GM19438 (cell line): ENCODE measurements around the gene ADGRB2.

Experiments
- ATAC-seq: cut with Tn5 transposase; IDR thresholded peaks from one replicate; pipeline ENCODE4 v1.9.1; 2021; ENCODE audit warnings: low read depth; ENCODE audit not compliant: unreplicated experiment

The ADGRB2 gene

DNA sequence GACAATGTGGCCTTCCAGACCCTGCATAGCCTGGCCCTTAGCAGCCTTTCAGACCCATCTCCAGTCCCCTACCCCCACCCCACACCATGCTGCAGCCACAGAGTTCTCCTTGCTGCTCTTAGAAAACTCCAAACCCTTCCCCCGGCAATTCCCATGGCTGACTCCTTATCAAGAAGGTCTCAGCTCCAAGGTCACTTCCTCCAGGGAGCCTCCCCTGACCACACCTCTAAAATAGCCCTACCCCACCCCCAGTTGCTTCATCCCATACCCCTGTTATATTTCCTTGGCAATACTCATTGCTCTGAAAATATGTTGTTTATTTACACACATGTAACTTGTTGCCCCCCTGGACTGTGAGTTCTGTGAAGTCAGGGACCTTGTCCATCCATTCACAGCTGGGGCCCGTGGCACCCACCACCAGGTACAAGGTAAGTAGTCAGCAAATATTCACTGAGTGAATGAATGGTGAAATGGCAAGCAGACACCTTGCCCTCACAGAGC, 4.3 kb upstream of the ADGRB2 start:
- no peak for ATAC-seq

DNA sequence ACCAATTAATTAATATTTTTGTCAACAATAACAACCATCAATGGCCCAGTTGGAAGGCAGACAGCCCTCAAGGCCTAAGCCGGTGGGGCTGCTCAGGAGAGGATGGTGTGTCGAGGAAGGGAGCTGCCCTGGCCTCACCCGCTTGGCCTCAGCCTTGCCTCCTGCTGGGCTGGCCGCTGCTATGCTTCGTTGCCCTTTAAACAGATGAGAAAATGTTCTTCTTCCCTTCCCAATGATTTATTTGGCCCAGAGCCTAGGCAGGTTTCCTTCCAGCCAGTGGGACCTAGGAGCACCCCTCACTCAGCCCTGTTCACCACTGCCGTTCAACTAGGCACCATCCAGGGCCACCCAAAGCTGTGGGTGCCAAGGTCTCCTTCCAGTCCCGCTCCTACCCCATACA, 3.1 kb upstream of the ADGRB2 start:
- no peak for ATAC-seq

DNA sequence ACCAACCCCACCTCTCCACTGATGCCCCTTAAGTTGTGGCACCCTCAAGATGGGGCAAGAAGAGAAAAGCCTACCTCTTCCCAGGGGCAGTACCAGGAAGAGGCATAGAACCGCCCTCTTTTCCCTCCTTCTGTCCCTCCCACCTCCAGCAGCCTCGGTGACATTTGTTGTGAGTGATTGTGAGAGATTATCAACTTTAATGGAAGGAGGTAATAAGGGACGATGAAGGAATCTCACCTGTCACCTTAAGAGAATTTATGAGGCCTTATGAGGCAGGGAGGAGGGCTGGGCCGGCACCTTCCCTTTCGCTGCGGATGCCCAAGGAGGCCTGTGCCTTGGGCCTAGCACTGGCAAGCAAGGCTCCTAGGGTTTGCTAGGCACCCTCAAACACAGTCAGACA, 1.4 kb upstream of the ADGRB2 start:
- no peak for ATAC-seq

DNA sequence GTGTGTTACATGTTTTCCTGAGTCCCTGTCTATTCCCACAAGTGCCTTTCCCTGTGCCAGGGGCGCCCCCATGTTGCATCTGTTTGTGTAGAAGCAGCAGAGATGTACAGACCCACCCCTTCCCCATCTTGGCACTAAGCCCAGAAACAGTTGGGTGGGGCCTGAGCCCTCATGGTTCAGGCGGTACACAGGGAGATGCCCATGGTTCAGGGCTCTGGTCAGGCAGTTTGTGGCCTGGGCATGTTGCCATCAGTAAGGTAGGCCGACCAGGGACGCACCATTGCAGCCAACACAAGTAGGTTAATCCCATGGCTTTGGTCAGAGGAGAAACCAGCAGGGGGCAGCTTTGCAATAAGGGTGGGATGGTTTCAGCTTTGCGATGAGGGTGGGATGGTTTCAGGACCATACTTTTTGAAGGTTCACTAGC, 914 bp upstream of the ADGRB2 start:
- no peak for ATAC-seq

DNA sequence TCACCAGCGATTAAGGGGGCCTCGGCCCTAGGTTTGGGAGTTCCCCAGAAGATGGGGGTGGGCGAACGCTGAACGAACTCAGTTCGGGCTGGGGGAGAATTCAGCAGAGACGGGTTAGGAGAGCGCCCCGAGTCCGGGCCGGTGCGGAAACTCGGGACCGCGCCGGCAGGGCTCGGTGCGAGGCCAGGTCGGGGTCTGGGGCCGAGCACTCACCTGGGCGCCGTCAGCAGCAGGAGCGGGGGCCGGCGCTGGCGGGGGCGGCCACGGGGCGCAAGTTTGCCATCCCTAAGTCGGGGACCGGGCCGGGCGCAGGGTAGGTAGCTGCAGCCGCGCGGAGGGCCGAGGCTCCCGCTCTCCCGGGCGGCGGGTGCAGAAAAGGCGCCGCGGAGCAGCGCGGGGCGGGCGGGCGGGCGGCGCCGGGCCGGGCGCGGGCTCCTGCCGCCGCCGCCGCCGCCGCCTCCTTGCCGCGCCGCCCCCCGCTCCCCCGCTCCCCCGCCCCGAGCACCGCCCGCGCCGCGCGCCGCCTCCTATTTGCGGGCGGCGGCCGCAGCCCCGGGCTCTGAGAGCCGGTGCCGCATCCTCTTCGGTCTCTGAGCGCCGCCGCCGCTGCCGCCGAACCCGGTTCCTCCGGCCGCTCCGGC, 349 bp downstream of the ADGRB2 start:
- ATAC-seq: no peak

DNA sequence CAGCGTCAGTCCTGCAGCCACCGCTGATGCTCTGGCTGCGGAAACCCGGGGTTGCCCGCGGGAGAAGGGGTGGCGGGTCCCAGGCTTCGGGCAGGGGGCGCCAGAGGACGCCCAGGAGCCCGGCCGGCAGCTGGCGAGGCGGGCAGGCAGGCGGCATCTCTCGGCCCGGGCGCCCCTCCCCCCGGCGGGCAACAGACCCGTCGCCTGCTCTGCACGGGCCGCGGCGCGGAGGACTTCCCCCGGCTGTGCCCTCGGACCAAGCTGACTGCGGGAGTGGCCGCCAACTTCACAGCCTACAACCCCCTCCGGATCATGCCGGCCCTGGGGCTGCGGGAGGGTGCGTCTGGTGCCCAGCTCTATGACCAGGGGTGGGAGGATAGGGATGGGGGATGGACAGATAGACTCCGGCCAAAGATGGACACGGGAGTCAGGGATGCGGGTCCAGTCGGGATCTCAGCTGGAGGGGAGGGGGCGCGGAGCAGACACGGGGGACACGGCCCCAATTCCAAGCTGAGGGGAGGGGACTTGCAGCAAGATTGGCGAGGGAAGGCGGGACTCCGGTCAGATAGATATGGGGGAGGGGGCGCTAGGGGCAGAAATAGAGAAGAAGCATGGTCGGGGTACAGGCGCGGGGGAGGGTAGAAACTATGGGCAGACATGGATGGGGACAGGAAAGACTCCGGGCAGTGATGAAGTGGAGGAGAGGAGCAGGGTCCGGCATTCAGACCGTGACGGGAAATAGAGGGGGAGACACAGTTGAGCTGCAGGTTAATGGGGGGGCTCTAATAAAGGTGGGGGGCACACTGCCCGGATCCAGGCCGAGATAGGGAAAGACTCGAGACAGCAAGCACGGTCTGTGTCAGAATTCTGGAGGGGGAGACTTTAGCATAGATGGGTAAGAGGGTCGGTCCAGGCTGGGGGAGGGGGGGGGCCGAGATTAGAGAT, 1.1 kb downstream of the ADGRB2 start:
- ATAC-seq: no peak

DNA sequence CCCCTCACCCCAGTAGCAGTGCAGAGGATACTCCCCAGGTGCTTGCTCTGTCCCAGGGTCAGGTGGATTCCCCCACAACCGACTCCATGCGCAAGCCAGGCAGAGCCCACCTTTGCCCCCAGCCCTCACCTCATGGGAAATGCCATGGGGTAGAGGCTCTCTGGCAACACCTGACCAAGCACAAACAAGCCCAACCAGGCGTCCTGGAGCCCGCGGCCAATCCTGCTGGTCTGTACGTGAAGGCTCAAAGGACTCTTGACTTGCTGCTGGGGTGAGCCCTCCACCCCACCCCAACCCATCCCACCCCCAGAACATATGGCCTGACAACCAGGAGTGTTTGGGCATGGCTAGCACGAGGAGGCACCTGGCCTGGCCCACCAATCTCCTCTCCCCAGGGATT, 1.8 kb downstream of the ADGRB2 start:
- no peak for ATAC-seq

DNA sequence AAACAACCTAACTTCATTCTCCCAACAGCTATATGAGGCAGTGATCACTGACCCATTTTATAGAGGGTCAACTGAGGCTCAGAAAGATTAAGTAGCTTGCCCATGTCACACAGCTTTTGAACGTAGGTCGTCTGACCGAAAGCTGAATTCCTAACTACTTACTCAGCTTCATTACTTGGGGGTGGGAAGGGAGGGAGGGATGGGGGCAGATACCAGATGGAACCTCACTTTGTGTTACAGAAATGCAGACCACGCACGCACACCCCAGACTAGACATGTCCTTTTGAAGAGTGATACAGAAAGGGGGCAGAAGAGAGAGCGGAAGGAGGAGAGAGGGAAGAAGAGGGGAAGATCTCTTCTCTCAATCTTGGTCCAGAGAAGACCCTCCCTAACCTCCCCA, 2.3 kb downstream of the ADGRB2 start:
- ATAC-seq: no peak

DNA sequence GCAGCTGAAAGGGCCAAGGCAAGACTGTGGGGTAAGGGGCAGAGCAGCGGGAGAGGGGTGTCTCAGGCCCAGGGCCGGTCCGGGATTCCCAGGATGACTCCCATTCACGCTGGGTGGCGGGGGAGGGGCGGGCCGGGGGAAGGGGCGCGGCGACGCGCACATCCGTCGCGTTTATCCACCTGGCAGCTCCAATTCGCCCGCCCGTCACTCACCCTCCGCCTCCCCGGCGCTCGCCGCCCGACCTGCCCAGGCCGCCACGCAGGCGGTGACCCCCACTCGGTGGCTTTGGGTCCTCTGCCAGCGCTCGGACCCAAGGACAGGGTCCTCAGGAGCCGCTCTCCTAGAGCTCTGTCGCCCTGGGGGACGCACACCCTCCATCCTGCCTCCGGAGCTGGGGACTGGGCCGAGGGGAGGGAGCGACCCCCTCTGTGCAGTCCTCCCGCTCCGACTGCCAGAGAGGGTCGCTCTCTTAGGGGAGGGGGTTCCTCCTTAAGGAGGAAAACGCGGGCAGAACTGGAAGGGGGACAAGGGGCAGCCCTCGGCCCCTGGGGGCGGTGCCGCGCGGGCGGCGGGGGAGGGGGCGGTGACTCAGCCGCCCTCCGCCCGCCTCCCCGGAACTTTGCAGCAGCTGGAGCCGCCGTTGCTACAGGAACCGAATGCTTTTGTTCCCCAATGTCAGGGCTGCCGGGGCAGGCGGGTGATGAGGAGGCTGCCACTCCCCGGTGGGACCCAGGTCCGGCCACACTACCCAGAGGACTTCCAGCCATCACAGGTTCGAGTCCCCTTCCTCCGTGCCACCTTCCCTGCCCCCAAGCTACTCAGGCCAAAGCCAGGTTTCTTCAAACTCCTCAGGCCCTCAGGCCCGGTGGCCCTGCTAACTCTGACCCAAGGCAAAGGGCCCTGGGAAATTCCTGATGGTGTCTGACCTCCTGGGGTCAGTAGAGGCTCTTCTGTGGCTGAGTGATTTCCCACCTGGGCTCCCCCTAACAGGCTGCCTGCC, 3.4 kb downstream of the ADGRB2 start:
- no peak for ATAC-seq

DNA sequence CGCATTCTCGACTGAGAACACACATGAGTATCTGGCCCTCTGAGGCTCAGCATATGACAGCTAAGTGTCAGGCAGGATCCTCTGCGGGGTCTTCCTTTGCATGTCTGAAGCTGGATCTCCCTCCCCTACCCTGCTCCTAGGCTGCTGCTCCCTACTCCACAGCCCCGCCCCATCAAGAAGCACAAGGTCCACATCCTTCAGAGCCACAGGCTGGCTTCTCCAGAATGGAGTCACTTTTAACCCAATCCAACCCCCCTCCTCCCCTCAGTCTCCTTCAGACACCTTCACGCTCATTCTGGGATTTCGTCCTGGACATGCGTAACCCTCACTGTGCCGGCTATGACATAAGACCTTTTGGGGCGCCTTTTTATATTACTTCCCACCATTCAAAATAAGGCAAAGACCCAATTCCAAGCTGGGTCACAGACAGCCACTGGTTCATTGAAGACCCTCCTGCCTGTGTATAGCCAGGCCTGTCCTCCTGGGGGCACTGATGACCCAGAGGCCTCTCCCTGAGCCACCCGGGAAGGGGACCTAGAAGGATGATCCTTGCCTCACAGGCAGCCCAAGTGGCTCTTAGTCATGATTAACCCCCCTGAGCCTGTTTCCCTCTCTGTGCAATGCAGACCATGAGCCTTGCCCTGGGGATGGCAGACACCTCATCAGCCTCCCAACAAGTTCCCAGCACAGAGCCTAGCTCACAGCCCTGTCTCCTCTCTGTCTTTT, 4.7 kb downstream of the ADGRB2 start:
- no peak for ATAC-seq

DNA sequence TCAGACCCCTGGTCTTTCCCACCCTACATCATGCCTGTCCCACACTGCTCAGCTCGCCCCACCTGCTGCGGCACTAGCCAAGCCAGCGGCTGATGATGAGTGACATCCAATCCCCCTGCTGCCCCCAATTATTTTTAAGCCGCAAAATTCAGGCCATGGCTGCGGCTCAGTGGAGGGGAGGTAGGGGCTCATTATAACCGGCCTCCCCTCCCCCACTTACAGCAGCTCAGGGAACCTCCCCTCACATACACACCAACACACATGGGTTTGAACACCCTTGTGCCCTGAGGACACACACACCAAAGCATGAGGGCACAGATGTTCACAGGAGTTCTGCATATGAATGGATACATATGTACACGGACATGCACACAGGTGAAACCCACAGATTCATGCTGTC, 5.3 kb downstream of the ADGRB2 start:
- ATAC-seq: no peak

DNA sequence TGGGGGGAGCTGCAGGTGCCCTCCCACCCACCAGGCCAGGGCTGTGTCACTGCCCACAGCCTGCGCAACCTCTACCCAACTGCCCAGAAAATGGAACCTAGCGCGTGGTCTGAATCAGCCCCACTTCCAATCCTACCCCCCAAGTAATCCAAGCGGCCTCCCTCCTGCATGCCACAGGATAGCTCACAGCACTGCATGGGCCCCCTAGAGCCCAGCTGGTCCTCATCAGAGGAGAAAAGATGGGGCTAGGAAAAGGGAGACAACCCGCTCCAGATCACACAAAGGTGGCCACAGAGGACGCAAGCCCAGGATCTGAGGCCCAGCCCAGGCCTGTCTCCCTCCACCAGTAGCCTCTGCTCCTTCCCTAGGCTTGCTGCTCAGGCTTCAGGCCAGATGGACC, 6.2 kb downstream of the ADGRB2 start:
- ATAC-seq: no peak

DNA sequence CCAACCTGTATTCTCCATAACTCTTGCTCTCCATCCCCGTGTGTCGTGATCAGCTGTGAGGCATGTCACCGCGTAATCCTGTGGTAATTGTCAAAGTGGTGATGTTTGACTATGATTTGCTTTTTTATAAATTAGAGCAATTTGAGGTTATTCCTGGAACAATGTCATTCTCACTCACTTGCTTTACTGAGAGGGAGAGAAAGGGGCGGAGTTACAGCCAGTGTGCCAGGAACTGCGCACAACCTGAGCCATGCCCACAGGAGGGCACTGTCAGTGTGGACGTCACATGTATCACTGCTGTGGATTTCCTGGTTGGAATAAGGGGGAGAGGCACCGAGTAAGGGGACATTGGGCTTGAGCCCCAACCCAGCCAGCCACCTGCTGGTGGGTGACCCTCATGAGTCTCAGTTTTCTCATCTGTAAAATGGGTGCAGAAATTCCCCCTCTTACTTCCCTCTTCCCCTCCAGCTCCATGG, 6.9 kb downstream of the ADGRB2 start:
- no peak for ATAC-seq

DNA sequence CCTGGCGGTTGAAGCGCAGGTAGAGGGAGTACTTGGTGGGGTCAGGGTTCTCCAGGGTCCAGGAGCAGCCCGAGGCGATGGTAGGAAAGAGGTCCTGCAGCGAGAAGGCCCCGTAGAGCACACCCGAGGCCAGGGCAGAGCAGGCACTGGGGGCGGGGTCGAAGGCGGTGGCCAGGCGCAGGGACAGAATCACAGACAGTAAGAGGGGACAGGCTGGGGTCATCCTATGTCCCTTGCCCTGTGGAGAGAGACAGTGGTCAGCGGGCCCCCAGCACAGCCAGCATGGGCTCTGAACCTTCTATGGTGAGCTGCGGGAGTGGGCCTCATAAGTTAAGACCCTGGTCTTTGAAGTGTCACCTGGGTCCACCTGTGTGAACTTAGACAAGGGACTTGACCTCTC, 7.6 kb downstream of the ADGRB2 start:
- ATAC-seq: no peak

DNA sequence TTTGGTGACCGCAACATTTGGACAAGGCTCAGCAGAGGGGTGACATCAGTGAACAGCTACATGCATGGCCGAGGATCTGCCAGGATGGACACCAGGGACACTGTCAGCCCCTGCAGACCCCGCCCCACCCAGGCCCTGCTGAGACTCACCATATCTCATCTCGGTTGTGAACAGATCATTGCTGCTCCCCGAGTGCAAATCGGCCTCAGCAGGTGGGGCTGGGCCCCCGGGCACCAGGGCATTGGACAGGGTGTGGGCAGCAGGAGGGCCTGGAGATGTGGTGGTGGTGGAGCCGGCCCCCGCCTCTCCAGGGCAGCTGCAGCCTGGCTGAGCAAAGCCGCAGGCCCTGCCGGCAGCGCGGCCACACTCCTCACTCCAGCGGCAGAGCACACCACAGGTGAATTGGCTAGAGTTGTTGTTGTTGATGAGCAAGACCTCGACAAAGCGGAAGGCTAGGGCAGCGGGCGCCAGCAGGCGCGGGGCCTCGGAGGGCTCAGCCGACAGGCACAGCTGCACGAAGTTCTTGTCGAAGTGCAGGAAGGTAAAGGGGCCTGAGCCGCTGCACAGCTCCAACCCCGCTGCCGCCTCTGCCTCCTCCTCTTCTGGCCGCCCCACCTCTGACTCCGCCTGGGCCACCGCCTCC, 8.2 kb downstream of the ADGRB2 start:
- ATAC-seq: no peak

DNA sequence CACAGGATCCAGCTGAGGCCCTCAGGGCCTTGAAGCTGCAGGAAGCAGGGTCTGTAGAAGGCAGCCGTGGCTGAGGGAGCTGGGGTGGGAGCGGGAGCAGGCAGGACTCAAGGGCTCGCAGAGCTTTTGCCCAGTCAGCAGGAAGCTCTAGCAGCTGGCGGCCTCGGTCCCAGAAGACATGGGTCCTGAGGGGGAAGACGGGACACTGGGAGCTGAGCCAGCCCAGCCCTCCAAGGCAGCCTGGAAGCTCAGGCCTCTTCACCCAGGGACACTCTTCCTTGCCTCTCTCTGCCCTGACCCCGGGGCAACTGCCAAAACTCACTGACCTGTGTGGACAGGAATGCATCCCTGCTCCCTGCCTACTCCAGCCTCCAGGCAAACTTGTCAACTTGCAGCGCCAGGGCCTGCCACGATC, 8.9 kb downstream of the ADGRB2 start:
- no peak for ATAC-seq

DNA sequence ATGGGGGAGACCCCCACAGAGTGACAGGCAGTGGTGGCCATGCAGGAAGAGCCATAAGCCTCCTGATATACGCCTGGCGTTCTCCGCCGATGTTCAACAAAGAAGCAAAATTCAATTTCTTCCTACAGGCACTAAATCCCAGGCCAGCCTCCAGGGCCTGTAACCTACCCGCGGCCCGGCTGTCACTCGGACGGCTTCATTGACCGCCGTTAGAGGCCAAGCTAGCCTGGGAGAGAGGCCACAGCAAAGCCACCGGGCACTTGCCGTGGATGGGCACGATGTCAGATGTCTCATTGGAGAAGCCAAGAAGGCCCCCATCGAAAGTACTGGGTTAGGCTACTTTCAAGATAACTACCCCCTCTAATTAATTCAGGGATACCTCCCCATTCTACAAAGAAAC, 9.7 kb downstream of the ADGRB2 start:
- ATAC-seq: no peak

DNA sequence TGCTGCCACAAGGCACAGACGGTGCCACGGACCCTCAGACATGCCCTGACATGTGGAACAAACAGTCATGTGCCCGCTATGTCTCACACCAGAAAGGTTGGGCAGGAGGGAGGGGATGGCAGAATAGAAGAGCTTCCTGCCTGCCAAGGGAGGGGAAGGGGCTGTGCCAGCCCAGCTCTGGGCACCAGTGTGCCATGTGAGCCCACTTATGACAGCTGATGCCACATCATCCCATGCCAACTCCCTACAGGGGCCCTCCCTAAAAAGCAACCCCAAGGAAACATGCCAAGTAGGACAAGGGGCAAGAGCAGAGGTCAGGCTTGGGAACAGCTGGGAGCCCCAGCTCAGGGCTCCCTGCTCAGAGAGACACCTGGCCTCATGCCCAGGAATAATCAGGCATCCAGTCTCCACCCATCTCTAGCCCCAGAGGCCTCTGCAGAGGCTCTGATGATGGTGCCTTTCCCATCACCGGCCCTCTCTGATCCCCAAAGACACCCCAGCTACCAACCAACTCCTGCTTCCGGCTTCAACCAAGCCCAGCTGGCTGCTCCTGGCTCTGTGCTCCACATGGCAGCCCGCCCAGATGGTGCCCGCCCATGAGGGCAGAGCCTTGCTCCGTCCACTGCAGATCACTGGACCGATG, 10.3 kb downstream of the ADGRB2 start:
- ATAC-seq: no peak

DNA sequence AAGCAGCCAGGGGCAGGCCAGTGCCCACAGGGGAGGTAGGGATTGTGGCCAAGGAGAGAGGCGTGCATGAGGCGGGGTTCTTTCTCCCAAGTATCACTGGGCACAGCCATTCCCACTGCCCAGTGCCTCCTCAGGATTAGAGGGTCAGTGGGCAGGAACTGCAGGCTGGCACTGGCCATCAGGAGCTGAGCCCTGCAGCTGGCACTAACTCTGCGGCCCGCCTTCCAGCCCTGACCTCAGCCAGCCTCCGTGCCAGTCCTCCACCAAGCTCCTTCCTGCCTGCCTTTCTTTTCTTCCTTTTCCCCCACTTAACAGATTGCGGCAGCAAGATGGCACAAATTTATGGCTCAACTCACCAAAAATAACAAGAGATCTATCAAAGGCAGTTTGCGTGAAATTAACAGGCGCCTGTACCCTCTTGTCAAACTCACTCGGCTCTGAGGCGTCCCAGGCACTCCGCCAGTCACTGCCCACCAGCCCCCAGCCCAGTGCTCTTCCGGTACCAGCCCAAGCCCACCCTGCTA, 11.1 kb downstream of the ADGRB2 start:
- no peak for ATAC-seq
